HG02884 (cell line): ENCODE results near the gene BPI.
"Not testable (repeated sequence)": the region's sequence is repeated elsewhere in the genome, so short reads cannot be mapped to it uniquely, and the experiment has no call there.

ENCODE experiments used
- ATAC-seq: cut with Tn5 transposase; IDR thresholded peaks from one replicate; pipeline ENCODE4 v1.9.1; 2021; ENCODE audit warnings: mild to moderate bottlenecking, moderate library complexity; ENCODE audit not compliant: unreplicated experiment

Gene BPI

DNA sequence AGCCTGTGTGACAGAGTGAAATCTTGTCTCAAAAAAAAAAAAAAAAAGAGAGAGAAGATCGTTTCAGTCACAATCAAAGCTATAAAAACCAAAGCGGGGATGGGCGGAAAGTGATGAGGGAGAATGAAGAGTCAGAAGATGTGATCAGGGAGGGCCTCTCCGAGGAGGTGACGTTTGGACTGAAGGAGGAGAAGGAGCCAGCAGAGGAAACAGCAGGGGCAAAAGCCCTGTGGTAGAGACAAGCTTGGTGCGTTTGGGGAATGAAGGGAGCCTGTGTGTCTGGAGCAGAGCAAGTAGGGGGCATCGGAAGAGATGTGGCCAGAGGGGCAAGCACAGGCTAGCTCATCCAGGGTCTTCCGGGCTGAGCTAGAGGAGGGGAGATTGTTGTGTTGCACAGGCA lies 27.9 kb downstream of the BPI start:
- ATAC-seq, result no peak

DNA sequence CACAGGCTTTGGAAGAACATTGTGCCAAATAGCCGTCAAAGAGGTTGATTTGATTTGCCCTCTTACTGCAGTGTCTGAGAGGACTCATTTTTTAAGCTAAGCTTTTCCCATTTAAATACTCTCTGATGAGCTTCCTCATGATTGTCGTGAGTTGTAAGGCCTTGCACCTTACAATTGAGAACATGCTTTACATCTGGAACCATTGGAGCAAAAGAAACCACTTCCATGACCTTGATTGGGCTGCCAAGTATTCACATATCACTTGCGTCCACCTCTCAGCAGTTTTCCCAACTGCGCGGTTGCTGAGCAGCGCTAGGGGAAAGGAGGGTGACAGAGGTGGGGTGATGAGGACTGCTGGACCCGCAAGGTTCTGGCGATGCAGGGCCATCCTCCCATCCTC lies 30.1 kb downstream of the BPI start:
- no peak for ATAC-seq

GRCh38 chr20:38336726-38337125 lies 32.8 kb downstream of the BPI start:
- ATAC-seq, result no peak

- ATAC-seq, result no peak
These were observed 33.7 kb downstream of the BPI start for GRCh38 chr20:38337561-38338140.

DNA sequence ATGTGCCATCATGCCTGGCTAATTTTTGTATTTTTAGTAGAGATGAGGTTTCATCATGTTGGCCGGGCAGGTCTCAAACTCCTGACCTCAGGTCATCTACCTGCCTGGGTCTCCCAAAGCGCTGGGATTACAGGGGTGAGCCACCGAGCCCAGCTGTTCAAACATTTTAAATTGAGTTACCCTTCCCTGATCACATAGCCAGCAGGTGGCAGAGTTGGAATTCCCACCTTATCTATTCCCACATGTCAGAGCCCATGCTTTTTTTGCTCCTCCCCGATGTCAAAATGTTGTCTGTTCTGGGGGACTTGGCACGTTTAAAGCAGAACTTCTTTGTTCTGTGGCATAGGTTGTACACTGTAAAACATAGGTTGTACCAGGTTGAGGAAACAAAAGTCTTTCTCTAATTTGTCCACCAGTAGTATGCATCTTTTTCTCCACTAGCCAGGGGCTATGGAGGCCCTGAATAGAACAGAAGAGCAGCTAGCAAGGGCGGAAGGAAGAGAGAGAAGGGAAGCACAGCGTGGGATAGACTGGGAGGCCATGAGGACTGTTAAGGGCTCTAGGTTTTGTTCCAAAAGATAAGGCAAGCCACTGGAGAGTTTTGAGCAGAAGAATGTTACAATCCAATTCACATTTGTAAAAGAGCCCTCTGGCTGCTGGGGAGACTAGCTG lies 35.0 kb downstream of the BPI start:
- no peak for ATAC-seq

DNA sequence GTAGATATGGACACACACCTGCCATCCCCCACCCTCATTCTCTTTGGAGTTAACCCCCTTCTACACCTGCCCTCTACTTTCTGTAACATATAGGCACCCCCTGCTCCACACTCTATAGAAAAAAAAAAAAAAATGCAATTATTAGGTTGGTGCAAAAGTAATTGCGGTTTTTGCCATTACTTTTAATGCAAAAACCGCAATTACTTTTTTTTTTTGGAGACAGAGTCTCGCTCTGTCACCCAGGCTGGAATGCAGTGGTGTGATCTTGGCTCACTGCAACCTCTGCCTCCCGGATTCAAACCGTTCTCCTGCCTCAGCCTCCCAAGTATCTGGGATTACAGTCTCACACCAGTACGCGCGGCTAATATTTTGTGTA lies 35.6 kb downstream of the BPI start:
- ATAC-seq, result not testable (repeated sequence)

DNA sequence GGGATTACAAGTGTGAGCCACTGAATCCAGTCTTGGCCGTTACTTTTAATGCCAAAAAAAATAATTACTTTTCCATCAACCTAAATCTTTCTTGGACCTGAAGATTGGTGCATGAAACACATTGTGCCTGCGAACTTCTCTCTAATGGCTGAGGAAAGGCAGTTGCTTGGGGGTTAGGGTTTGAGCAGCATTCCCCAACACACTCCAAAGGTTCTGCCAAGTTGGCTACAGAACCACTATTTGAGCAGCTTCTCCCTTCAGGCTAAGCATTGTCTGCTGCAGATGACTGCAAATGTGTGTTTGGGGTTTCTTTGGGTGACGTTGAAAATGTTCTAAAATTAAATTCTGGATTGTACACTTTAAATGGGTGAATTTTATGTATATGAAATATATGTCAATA lies 36.0 kb downstream of the BPI start:
- no peak for ATAC-seq

DNA sequence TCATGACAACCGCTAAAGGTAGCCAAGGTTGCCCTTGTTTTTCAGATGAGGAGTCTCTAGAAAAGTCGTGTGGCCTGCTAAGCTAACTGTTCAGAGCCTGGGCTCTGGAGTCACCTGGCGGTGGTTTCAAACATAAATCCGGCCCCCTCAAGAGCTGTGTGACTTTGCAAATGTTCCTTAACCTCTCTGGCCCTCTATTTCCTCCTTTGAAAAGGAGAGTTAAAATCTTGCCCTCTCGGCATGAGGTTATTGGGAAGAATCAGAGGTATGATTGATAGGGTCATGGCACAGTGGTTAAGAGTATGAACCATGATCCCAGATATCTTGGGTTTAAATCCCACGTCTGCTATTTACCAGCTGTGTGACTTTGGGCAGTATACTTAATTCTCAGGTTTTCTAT lies 36.7 kb downstream of the BPI start:
- no peak for ATAC-seq

DNA sequence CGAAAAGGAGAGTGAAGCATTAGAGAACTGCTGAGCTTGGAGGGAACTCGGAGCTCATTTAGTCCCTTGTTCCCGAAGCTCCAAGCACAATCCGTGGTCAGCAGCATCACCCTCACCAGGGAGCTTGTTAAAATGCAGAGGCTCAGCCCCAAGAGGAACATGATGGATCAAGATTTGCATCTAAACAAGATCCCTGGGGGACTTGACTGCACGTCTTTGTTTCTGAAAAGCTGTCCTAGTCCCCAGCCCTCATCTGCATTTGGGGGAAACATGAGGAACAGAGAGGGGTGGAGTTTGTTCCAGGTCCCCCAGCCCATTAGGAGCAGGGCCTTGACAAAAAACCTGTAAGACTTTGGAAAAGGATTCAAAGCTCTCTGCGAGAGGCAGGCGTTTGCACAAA lies 38.3 kb downstream of the BPI start:
- ATAC-seq, result no peak

- no peak for ATAC-seq
These were observed 38.9 kb downstream of the BPI start for GRCh38 chr20:38342713-38343310.

GRCh38 chr20:38343311-38344106 lies 39.6 kb downstream of the BPI start:
- ATAC-seq, result no peak

- no peak for ATAC-seq
These were observed 40.2 kb downstream of the BPI start for GRCh38 chr20:38344107-38344701.

DNA sequence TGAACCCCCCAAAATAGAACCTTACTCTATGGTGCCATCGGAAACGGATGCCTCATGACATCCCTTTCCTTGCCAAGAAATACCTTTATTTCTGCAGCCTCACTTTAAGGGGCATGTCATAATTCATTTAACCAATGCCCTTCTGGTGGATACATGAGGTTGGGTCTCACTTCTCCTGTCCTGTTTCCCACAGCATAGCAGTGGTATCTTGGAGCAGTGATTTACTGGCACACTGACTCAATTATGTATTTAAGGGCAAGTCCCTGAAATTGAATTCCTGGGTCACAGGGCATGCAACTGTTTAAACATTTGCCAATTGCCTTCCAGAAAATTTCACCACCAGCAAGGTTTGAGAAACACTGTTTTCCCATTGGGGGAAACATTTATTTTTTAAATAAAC lies 41.7 kb downstream of the BPI start:
- ATAC-seq, result no peak

- no peak for ATAC-seq
These were observed 42.3 kb downstream of the BPI start, which contains the start of gene LBP for GRCh38 chr20:38346247-38346651. Gene LBP, plus strand, starts transcription at chr20:38346482. Its CDS starts 35 bp downstream, at chr20:38346517.

DNA sequence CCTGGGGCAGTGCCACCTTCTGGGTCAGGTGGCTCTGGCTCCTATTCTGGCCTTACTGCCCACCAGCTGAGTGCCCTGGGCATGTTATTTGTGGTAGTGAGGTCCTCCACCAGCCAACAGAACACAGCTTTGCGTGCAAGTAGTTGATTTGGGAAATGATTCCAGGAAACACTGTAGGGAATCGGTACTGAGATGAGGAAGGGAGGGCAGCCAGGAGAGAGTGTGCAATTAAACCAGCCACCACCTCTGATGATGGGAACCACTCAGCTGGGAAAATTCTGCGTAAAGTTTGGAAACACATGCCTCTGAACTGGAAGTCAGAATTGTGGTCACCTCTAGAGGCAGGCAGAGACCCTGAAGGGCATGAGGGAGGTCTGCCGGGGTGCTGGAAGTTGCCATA lies 42.8 kb downstream of the BPI start:
- no peak for ATAC-seq

GRCh38 chr20:38349856-38350255 lies 45.9 kb downstream of the BPI start:
- no peak for ATAC-seq

- no peak for ATAC-seq
These were observed 47.2 kb downstream of the BPI start for GRCh38 chr20:38350879-38351775.

GRCh38 chr20:38353316-38353715 lies 49.4 kb downstream of the BPI start:
- no peak for ATAC-seq

- no peak for ATAC-seq
These were observed 50.3 kb downstream of the BPI start for GRCh38 chr20:38354227-38354626.
